ENCODE results near the gene HMCN2. TPM values are rescaled to one million over a fixed set of nuclear protein-coding genes. Genes with fewer than 3 reads are reported as not detected.

The HMCN2 gene
- total RNA-seq, 1 donor from 2014 or later = 7.8 TPM

DNA sequence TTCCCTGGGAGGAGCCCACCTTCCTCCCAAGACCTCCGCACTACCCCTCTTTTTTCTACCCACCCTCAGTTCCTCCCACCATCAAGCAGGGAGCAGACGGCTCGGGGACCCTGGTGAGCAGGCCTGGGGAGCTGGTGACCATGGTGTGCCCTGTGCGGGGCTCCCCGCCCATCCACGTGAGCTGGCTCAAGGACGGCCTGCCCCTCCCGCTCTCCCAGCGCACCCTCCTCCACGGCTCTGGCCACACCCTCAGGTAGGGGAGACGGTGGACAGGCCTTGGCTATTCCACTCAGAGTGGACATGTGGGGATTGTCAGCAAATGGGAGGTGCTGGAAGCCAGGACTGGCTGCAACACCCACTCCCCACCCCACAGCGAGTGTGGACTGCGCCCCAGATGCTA, 126.3 kb downstream of the HMCN2 start:
- H3K4me3 ChIP-seq = no peak overlapping the region
- DNase-seq (no peak), ATAC-seq (no peak)
- H3K36me3 ChIP-seq = no peaks in the 10 kb centered on the region
- H3K9me3 ChIP-seq = no peaks in the 10 kb centered on the region
- TF ChIP-seq, protein P1, sequence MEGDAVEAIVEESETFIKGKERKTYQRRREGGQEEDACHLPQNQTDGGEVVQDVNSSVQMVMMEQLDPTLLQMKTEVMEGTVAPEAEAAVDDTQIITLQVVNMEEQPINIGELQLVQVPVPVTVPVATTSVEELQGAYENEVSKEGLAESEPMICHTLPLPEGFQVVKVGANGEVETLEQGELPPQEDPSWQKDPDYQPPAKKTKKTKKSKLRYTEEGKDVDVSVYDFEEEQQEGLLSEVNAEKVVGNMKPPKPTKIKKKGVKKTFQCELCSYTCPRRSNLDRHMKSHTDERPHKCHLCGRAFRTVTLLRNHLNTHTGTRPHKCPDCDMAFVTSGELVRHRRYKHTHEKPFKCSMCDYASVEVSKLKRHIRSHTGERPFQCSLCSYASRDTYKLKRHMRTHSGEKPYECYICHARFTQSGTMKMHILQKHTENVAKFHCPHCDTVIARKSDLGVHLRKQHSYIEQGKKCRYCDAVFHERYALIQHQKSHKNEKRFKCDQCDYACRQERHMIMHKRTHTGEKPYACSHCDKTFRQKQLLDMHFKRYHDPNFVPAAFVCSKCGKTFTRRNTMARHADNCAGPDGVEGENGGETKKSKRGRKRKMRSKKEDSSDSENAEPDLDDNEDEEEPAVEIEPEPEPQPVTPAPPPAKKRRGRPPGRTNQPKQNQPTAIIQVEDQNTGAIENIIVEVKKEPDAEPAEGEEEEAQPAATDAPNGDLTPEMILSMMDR (IDR thresholded peaks at IDR 0.05) = no peak
- no peaks in the 10 kb centered on the region for H3K4me1 ChIP-seq
- H3K27me3 ChIP-seq = no peaks in the 10 kb centered on the region
- intact Hi-C loops (cut with DNase I) = no loop called here
- H3K27ac ChIP-seq = no peak overlapping the region

DNA sequence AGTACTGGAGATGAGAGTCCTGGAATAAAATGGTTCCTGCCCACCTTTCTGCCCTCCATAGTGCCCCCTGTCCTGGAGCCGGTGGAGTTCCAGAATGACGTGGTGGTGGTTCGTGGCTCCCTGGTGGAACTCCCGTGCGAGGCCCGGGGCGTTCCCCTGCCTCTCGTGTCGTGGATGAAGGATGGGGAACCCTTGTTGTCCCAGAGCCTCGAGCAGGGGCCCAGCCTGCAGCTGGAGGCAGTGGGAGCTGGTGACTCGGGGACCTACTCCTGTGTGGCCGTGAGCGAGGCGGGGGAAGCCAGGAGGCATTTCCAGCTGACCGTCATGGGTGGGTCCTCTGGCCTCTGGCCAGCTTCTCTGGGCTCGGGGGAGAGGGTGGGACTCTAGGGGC, 128.1 kb downstream of the HMCN2 start:
- TF ChIP-seq, protein P1 (IDR thresholded peaks at IDR 0.05) = no peak
- H3K36me3 ChIP-seq = no peaks in the 10 kb centered on the region
- no peaks in the 10 kb centered on the region for H3K4me1 ChIP-seq
- DNase-seq (no peak), ATAC-seq (no peak)
- intact Hi-C loops (cut with DNase I) = no loop called here
- no peak overlapping the region for H3K4me3 ChIP-seq
- no peak overlapping the region for H3K27ac ChIP-seq
- no peaks in the 10 kb centered on the region for H3K27me3 ChIP-seq
- H3K9me3 ChIP-seq = no peaks in the 10 kb centered on the region

DNA sequence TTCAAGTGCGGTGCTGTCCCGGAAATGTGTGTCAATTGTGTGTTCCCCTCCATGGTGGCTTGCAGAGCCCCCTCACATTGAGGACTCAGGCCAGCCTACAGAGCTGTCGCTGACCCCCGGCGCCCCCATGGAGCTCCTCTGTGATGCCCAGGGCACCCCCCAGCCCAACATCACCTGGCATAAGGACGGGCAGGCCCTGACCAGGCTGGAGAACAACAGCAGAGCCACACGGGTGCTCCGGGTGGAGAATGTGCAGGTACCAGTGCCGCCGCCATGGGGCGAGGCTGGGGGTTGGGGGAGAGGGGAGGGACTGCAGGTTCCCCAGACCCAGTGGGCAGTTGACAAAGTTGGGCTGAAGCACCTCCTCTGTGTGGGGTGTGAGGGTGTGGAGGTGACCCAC, 128.8 kb downstream of the HMCN2 start:
- ATAC-seq (no peak), DNase-seq (no peak)
- no peaks in the 10 kb centered on the region for H3K4me1 ChIP-seq
- intact Hi-C loops (cut with DNase I) = no loop called here
- H3K9me3 ChIP-seq = no peaks in the 10 kb centered on the region
- no peaks in the 10 kb centered on the region for H3K27me3 ChIP-seq
- TF ChIP-seq, protein P1 (IDR thresholded peaks at IDR 0.05) = no peak
- no peak overlapping the region for H3K4me3 ChIP-seq
- no peaks in the 10 kb centered on the region for H3K36me3 ChIP-seq
- H3K27ac ChIP-seq = no peak overlapping the region

DNA sequence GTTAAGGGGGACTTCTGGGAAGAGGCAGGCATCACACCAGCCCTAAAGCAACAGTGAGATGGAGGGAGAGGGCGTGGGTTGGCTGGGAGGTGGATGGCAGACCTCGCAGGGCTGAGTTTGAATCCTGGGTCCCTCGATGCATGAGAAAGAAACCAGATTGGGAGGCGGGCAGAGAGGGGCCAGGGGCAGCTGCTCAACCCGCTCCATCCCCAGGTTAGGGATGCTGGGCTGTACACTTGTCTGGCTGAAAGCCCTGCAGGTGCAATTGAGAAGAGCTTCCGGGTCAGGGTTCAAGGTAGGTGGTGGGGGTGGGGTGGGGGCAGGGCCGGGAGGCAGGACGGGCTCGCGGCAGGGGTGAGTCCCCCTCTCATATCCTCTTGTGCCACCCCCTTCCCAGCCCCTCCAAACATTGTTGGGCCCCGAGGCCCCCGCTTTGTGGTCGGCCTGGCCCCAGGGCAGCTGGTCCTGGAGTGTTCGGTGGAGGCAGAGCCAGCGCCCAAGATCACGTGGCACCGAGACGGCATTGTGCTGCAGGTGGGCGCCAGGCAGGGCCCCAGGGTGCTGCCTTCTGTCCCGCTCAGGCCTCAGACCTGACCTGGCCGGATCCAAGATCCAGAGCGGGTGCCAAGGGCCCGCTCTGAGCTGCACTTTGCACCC, 129.4 kb downstream of the HMCN2 start:
- Histone ChIP-seq H3K27me3 (no peaks in the 10 kb centered on the region), H3K27ac (no peak overlapping the region), H3K4me3 (no peak overlapping the region), H3K9me3 (no peaks in the 10 kb centered on the region), H3K4me1 (no peaks in the 10 kb centered on the region), H3K36me3 (no peaks in the 10 kb centered on the region)
- no peak for DNase-seq
- intact Hi-C loops (cut with DNase I) = no loop called here
- ATAC-seq = no peak
- TF ChIP-seq, protein P1 (IDR thresholded peaks at IDR 0.05) = no peak

DNA sequence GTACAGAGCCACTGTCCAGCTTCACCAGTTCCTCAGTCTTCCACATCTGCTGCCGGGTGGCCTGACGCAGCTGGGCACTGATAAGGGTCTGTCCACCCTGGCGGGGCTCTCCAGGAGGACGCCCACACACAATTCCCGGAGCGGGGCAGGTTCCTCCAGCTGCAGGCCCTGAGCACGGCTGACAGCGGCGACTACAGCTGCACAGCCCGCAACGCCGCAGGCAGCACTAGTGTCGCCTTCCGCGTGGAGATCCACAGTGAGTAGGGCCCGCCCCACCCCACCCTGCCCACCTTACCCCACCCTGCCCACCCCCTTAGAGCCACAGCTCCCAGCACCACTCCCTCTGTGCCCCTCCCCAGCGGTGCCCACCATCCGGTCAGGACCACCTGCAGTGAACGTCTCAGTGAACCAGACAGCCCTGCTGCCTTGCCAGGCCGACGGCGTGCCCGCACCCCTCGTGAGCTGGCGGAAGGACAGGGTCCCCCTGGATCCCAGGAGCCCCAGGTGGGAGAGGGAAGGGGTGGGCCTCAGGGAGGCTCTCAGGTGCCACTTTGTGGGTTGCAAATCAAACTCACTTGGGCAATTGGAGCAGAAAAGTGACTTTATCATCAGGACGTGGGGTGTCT, 130.4 kb downstream of the HMCN2 start:
- DNase-seq (no peak), ATAC-seq (no peak)
- Histone ChIP-seq H3K9me3 (no peaks in the 10 kb centered on the region), H3K36me3 (no peaks in the 10 kb centered on the region), H3K27me3 (no peaks in the 10 kb centered on the region), H3K27ac (no peak overlapping the region), H3K4me3 (no peak overlapping the region), H3K4me1 (no peaks in the 10 kb centered on the region)
- intact Hi-C loops (cut with DNase I) = no loop called here
- TF ChIP-seq, protein P1 (IDR thresholded peaks at IDR 0.05) = no peak
